Mesothelial cell of epicardium (in vitro differentiated cells): ENCODE data around the gene XPNPEP3. TPM values are rescaled to one million over a fixed set of nuclear protein-coding genes. Genes with fewer than 3 reads are reported as not detected.

Experiments
- DNase-seq, 2 experiments: peaks; one replicate each; pipeline ENCODE4 v3.0.0; 2021; ENCODE audit warnings: low spot score in 2 of 2; ENCODE audit not compliant: unreplicated experiment in 2 of 2
- H3K27ac Mint-ChIP-seq: 2 replicates; pipeline ENCODE4 v1.8.0; 2021; ENCODE audit warnings: mixed read lengths
- H3K27me3 Mint-ChIP-seq: 2 replicates; pipeline ENCODE4 v1.8.0; 2021; ENCODE audit warnings: low read depth, mixed read lengths
- H3K36me3 Mint-ChIP-seq: 2 replicates; pipeline ENCODE4 v1.8.0; 2021; ENCODE audit warnings: mixed read lengths
- H3K4me1 Mint-ChIP-seq: 2 replicates; pipeline ENCODE4 v1.8.0; 2021; ENCODE audit warnings: mixed read lengths
- H3K4me3 Mint-ChIP-seq: 2 replicates; pipeline ENCODE4 v1.8.0; 2021; ENCODE audit warnings: mild to moderate bottlenecking, moderate library complexity, mixed read lengths
- H3K9me3 Mint-ChIP-seq: 2 replicates; pipeline ENCODE4 v1.8.0; 2021; ENCODE audit warnings: mixed read lengths
- CTCF ChIP-seq: fragments of 200-600 bp; sonication (generic); IDR thresholded peaks from one replicate; pipeline ENCODE4 v1.5.0; 2021; ENCODE audit warnings: antibody characterized with exemption; ENCODE audit not compliant: unreplicated experiment
- total RNA-seq: library from RNA; stranded (reverse); gene quantifications from 3 replicates; pipeline ENCODE4 v1.2.1, GENCODE V29; 2021

The XPNPEP3 gene
- total RNA-seq, 1 donor from 2014 or later: 21.2 TPM

GRCh38 chr22:40922484-40923303 lies 65.7 kb downstream of the XPNPEP3 start:
- no peak overlapping the region for H3K4me3 Mint-ChIP-seq
- no peaks in the 10 kb centered on the region for H3K27me3 Mint-ChIP-seq
- H3K36me3 Mint-ChIP-seq: peaks cover 22% of the 10 kb centered on the region
- no peak for DNase-seq
- H3K9me3 Mint-ChIP-seq: no peaks in the 10 kb centered on the region
- peak overlapping the region; percentile 37 for H3K27ac Mint-ChIP-seq
- H3K4me1 Mint-ChIP-seq: peaks cover 3% of the 10 kb centered on the region
- peak; percentile 78 for TF ChIP-seq CTCF

GRCh38 chr22:40928657-40929056 lies 71.7 kb downstream of the XPNPEP3 start:
- Mint-ChIP-seq H3K27ac (peak overlapping the region; percentile 86), H3K36me3 (peaks cover 22% of the 10 kb centered on the region), H3K9me3 (no peaks in the 10 kb centered on the region), H3K4me3 (no peak overlapping the region), H3K4me1 (peaks cover 9% of the 10 kb centered on the region), H3K27me3 (no peaks in the 10 kb centered on the region)
- TF ChIP-seq CTCF: no peak
- no peak for DNase-seq

GRCh38 chr22:40932396-40932795 lies 75.4 kb downstream of the XPNPEP3 start:
- H3K4me1 Mint-ChIP-seq: peaks cover 9% of the 10 kb centered on the region
- no peak for DNase-seq
- no peaks in the 10 kb centered on the region for H3K9me3 Mint-ChIP-seq
- no peak for TF ChIP-seq CTCF
- H3K4me3 Mint-ChIP-seq: no peak overlapping the region
- no peaks in the 10 kb centered on the region for H3K27me3 Mint-ChIP-seq
- no peak overlapping the region for H3K27ac Mint-ChIP-seq
- peaks cover 11% of the 10 kb centered on the region for H3K36me3 Mint-ChIP-seq

GRCh38 chr22:40939202-40939601 lies 82.3 kb downstream of the XPNPEP3 start:
- Mint-ChIP-seq H3K27me3 (no peaks in the 10 kb centered on the region), H3K4me1 (no peaks in the 10 kb centered on the region), H3K36me3 (peaks cover 3% of the 10 kb centered on the region), H3K4me3 (no peak overlapping the region), H3K9me3 (no peaks in the 10 kb centered on the region), H3K27ac (no peak overlapping the region)
- no peak for DNase-seq
- no peak for TF ChIP-seq CTCF

- Mint-ChIP-seq H3K4me1 (peaks cover 26% of the 10 kb centered on the region), H3K9me3 (no peaks in the 10 kb centered on the region), H3K36me3 (peaks cover 9% of the 10 kb centered on the region), H3K27ac (peak within 1 kb of the TSS; percentile 100), H3K4me3 (peak within 1 kb of the TSS; percentile 100), H3K27me3 (no peaks in the 10 kb centered on the region)
- no peak for TF ChIP-seq CTCF
- DNase-seq: peak; percentile 97 to 98
Observed at GRCh38 chr22:40950962-40951794, 94.2 kb downstream of the XPNPEP3 start, which contains the start of gene RBX1. Gene RBX1 (plus strand): TSS chr22:40951378. CDS start chr22:40951399, 21 bp downstream.
